HCT116 (cell line): ENCODE measurements around the gene CHST14. TPM values are rescaled to one million over a fixed set of nuclear protein-coding genes. Genes with fewer than 3 reads are reported as not detected.

Experiments
- ATAC-seq: fragments of 200-7000 bp; cut with Tn5 transposase; 2 replicates; pipeline ENCODE4 v1.9.1; 2020; ENCODE audit warnings: mild to moderate bottlenecking, moderate library complexity
- BruUV-seq: library from RNA; stranded (reverse); fragments of 400-500 nt; replicated peaks from 2 replicates; lab custom pipeline; 2021; lab: Mats Ljungman, UMichigan
- CTCF ChIA-PET: fragments of 300-600 bp; sonication (Branson Sonifier 250); formaldehyde crosslinking; loops from one replicate; lab custom pipeline; 2021; ENCODE audit warnings: antibody characterized with exemption; lab: Charles Lee
- POLR2A ChIA-PET: fragments of 300-600, 350-600 bp; sonication (Branson Sonifier 250); formaldehyde crosslinking; loops from one replicate; lab custom pipeline; 2021; ENCODE audit warnings: antibody characterized with exemption; lab: Charles Lee
- RAD21 ChIA-PET, 2 experiments: fragments of 300-600 bp; sonication (Branson Sonifier 250); formaldehyde crosslinking; loops; one replicate each; lab custom pipeline; 2023; ENCODE audit warnings: low total read pairs in 2 of 2; ENCODE audit not compliant: uncharacterized antibody in 2 of 2, unreplicated experiment in 2 of 2, low non-redundant PET in 1 of 2; lab: Charles Lee
- DNase-seq: peaks from one replicate; pipeline ENCODE4 v3.0.0-alpha.2; 2010; ENCODE audit warnings: low read depth, low spot score
- H2AFZ ChIP-seq: fragments of 200-600 bp; shearing (Covaris generic), sonication (generic); 2 replicates; pipeline ENCODE4 v1.6.1; 2017; ENCODE audit warnings: low read depth, mixed run types, mixed read lengths, antibody characterized with exemption, low read length; ENCODE audit not compliant: poor library complexity, severe bottlenecking
- H3K27ac ChIP-seq: 2 replicates; pipeline ENCODE4 v1.5.1; 2012; ENCODE audit warnings: low read depth, low read length
- H3K27me3 ChIP-seq: fragments of 200-600 bp; sonication (generic); 2 replicates; pipeline ENCODE4 v1.6.1; 2016; ENCODE audit warnings: mixed run types, low read length, mixed read lengths; ENCODE audit not compliant: insufficient read depth
- H3K36me3 ChIP-seq, 2 experiments: fragments of 200-500 bp in 1 of 2; fragments of 200-600 bp in 1 of 2; sonication (Bioruptor generic) in 1 of 2; sonication (generic) in 1 of 2; 2 replicates each; pipeline versions ENCODE4 v1.5.1 to v1.6.1; 2014 to 2016; ENCODE audit warnings: low read length in 2 of 2, inconsistent platforms in 1 of 2, mixed read lengths in 1 of 2, mixed run types in 1 of 2; ENCODE audit not compliant: insufficient read depth in 2 of 2, control insufficient read depth in 1 of 2
- H3K4me1 ChIP-seq, 2 experiments: fragments of 200-600 bp in 1 of 2; sonication (generic) in 1 of 2; 2 replicates each; pipeline versions ENCODE4 v1.5.1 to v1.6.1; 2012 to 2017; ENCODE audit warnings: low read length in 2 of 2, inconsistent platforms in 1 of 2, mild to moderate bottlenecking in 1 of 2, mixed read lengths in 1 of 2, mixed run types in 1 of 2, moderate library complexity in 1 of 2; ENCODE audit not compliant: insufficient read depth in 2 of 2, control insufficient read depth in 1 of 2
- H3K4me2 ChIP-seq: fragments of 200-600 bp; sonication (generic); 2 replicates; pipeline ENCODE4 v1.6.1; 2017; ENCODE audit warnings: mixed run types, low read length, mixed read lengths
- H3K4me3 ChIP-seq, 2 experiments: fragments of 200-600 bp in 1 of 2; sonication (generic) in 1 of 2; replicated peaks in 1 of 2; 2 replicates each; pipeline ENCODE4 v1.5.1; 2011 to 2016; ENCODE audit warnings: low read length in 2 of 2, control low read depth in 1 of 2, low read depth in 1 of 2, mild to moderate bottlenecking in 1 of 2, mixed read lengths in 1 of 2, mixed run types in 1 of 2
- H3K79me2 ChIP-seq: fragments of 200-600 bp; sonication (generic); 2 replicates; pipeline ENCODE4 v1.6.1; 2017; ENCODE audit warnings: mild to moderate bottlenecking, mixed run types, low read length, moderate library complexity, mixed read lengths; ENCODE audit not compliant: insufficient read depth
- H3K9ac ChIP-seq: fragments of 200-600 bp; sonication (generic); 2 replicates; pipeline ENCODE4 v1.6.1; 2016; ENCODE audit warnings: low read length, mixed read lengths
- H3K9me2 ChIP-seq: fragments of 200-600 bp; sonication (generic), shearing (Covaris generic); 2 replicates; pipeline ENCODE4 v1.6.1; 2017; ENCODE audit warnings: mixed run types, mild to moderate bottlenecking, moderate library complexity; ENCODE audit not compliant: insufficient read depth
- H3K9me3 ChIP-seq, 2 experiments: fragments of 200-500 bp in 1 of 2; fragments of 200-600 bp in 1 of 2; sonication (Bioruptor generic) in 1 of 2; sonication (generic) in 1 of 2; 2 replicates each; pipeline ENCODE4 v1.6.1; 2014 to 2017; ENCODE audit warnings: low read length in 2 of 2, mixed read lengths in 2 of 2, inconsistent platforms in 1 of 2, low read depth in 1 of 2, mild to moderate bottlenecking in 1 of 2, mixed run types in 1 of 2, moderate library complexity in 1 of 2; ENCODE audit not compliant: control insufficient read depth in 1 of 2, insufficient read depth in 1 of 2
- H4K20me1 ChIP-seq: fragments of 200-600 bp; sonication (generic), shearing (Covaris generic); 2 replicates; pipeline ENCODE4 v1.6.1; 2017; ENCODE audit warnings: mixed run types, mild to moderate bottlenecking, moderate library complexity; ENCODE audit not compliant: insufficient read depth
- EGR1 ChIP-seq: IDR thresholded peaks from 2 replicates; pipeline ENCODE4 v1.6.1; 2012; ENCODE audit warnings: low read depth
- ELF1 ChIP-seq: IDR thresholded peaks from 2 replicates; pipeline ENCODE4 v1.6.1; 2012; ENCODE audit warnings: low read depth, borderline replicate concordance
- EZH2 ChIP-seq: fragments of 200-600 bp; sonication (generic); IDR thresholded peaks from 2 replicates; pipeline ENCODE4 v1.6.1; 2017; ENCODE audit warnings: antibody characterized with exemption, mixed run types
- EZH2phosphoT487 ChIP-seq: fragments of 200-600 bp; IDR thresholded peaks from 2 replicates; pipeline ENCODE4 v1.6.1; 2018; ENCODE audit warnings: antibody characterized with exemption, borderline replicate concordance
- FOSL1 ChIP-seq: IDR thresholded peaks from 2 replicates; pipeline ENCODE4 v1.6.1; 2012; ENCODE audit warnings: low read depth
- JUND ChIP-seq: IDR thresholded peaks from 2 replicates; pipeline ENCODE4 v1.6.1; 2012
- POLR2AphosphoS5 ChIP-seq: IDR thresholded peaks from 2 replicates; pipeline ENCODE4 v1.6.1; 2011; ENCODE audit warnings: mild to moderate bottlenecking, low read depth, low read length, moderate library complexity
- RAD21 ChIP-seq: IDR thresholded peaks from 2 replicates; pipeline ENCODE4 v1.6.1; 2012; ENCODE audit warnings: low read depth, mild to moderate bottlenecking
- SIN3A ChIP-seq: IDR thresholded peaks from 2 replicates; pipeline ENCODE4 v1.6.1; 2012; ENCODE audit warnings: low read depth
- SP1 ChIP-seq: IDR thresholded peaks from 2 replicates; pipeline ENCODE4 v1.6.1; 2012; ENCODE audit warnings: low read depth
- SRF ChIP-seq: IDR thresholded peaks from 2 replicates; pipeline ENCODE4 v1.6.1; 2012; ENCODE audit warnings: low read depth
- TCF7L2 ChIP-seq: IDR thresholded peaks from 2 replicates; pipeline ENCODE4 v1.7.0; 2011; ENCODE audit warnings: borderline replicate concordance, inconsistent platforms; ENCODE audit not compliant: insufficient read depth, insufficient read length; ENCODE audit errors: extremely low read depth
- YY1 ChIP-seq: IDR thresholded peaks from 2 replicates; pipeline ENCODE4 v1.6.1; 2011; ENCODE audit warnings: low read length, low read depth, moderate library complexity, mild to moderate bottlenecking; ENCODE audit not compliant: insufficient replicate concordance; ENCODE audit errors: extremely low read depth
- ZFX ChIP-seq: fragments of 450-650 bp; IDR thresholded peaks from 2 replicates; pipeline ENCODE4 v1.6.1; 2017
- ZNF274 ChIP-seq: fragments of 200-500 bp; sonication (Bioruptor generic); IDR thresholded peaks from 2 replicates; pipeline ENCODE4 v1.6.1; 2014; ENCODE audit warnings: mild to moderate bottlenecking, low read depth, low read length, inconsistent platforms
- intact Hi-C: fragments of 100-400 bp; cut with micrococcal nuclease; formaldehyde crosslinking; loops from 2 replicates; pipeline ENCODE4 v1.10.0; 2022
- total RNA-seq: library from RNA; stranded (reverse); gene quantifications from one replicate; pipeline ENCODE4 v1.2.1, GENCODE V29; 2021; ENCODE audit not compliant: unreplicated experiment
- TF ChIP-seq, protein P1 (sequence below): IDR thresholded peaks from 2 replicates; pipeline ENCODE4 v1.6.1; 2012; ENCODE audit warnings: low read depth
- TF ChIP-seq, protein P2 (sequence below), 3 experiments: fragments of 200-600 bp in 1 of 3; sonication (generic) in 1 of 3; IDR thresholded peaks in 2 of 3; conservative IDR thresholded peaks in 1 of 3; 2 replicates each; pipeline ENCODE4 v1.5.1; 2012 to 2017; ENCODE audit warnings: low read depth in 2 of 3, low read length in 2 of 3, antibody characterized with exemption in 1 of 3, borderline replicate concordance in 1 of 3, control low read depth in 1 of 3, mild to moderate bottlenecking in 1 of 3, mixed read lengths in 1 of 3, mixed run types in 1 of 3, moderate library complexity in 1 of 3; ENCODE audit not compliant: insufficient read depth in 1 of 3
- TF ChIP-seq, protein P3 (sequence below): IDR thresholded peaks from 2 replicates; pipeline ENCODE4 v1.6.1; 2012
- TF ChIP-seq, protein P4 (sequence below): IDR thresholded peaks from 2 replicates; pipeline ENCODE4 v1.6.1; 2011; ENCODE audit warnings: mild to moderate bottlenecking, low read length, moderate library complexity; ENCODE audit not compliant: insufficient replicate concordance; ENCODE audit errors: extremely low read depth

Gene CHST14
- total RNA-seq, 1 experiment from 2014 or later, result 12.7 TPM

DNA sequence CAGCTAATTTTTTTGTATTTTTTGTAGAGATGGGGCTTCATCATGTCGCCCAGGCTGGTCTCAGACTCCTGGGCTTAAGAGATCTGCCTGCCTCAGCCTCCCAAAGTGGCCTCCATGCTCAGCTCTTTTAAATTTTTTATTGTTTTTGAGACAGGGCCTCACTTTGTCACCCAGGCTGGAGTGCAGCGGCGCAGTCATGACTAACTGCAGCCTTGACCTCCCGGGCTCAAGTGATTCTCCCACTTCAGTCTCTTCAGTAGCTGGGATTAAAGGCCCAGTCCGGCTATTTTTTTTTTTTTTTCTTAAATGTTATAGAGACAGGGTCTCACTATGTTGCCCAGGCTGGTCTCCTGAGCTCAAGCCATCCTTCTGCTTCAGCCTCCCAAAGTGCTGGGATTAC is 45.1 kb upstream of the CHST14 start:
- Histone ChIP-seq H3K4me3 (no peak overlapping the region), H3K27me3 (no peaks in the 10 kb centered on the region), H4K20me1 (no peaks in the 10 kb centered on the region), H3K79me2 (no peaks in the 10 kb centered on the region), H2AFZ (no peak overlapping the region), H3K4me2 (no peak overlapping the region), H3K9me3 (no peaks in the 10 kb centered on the region), H3K4me1 (peaks cover 13 to 24% of the 10 kb centered on the region in 2 experiments), H3K9me2 (no peaks in the 10 kb centered on the region), H3K27ac (no peak overlapping the region), H3K36me3 (no peaks in the 10 kb centered on the region), H3K9ac (no peak overlapping the region)
- ChIA-PET CTCF (no interaction called here), POLR2A (no interaction called here), RAD21 (interaction anchor here in 1 of 2 experiments (0.7 kb wide), 1 partner anchor 209 kb away, joined by 6 read pairs; no protein-coding TSS in a partner anchor)
- TF ChIP-seq RAD21, result no peak
- TF ChIP-seq POLR2AphosphoS5, result no peak
- TF ChIP-seq, protein P1, sequence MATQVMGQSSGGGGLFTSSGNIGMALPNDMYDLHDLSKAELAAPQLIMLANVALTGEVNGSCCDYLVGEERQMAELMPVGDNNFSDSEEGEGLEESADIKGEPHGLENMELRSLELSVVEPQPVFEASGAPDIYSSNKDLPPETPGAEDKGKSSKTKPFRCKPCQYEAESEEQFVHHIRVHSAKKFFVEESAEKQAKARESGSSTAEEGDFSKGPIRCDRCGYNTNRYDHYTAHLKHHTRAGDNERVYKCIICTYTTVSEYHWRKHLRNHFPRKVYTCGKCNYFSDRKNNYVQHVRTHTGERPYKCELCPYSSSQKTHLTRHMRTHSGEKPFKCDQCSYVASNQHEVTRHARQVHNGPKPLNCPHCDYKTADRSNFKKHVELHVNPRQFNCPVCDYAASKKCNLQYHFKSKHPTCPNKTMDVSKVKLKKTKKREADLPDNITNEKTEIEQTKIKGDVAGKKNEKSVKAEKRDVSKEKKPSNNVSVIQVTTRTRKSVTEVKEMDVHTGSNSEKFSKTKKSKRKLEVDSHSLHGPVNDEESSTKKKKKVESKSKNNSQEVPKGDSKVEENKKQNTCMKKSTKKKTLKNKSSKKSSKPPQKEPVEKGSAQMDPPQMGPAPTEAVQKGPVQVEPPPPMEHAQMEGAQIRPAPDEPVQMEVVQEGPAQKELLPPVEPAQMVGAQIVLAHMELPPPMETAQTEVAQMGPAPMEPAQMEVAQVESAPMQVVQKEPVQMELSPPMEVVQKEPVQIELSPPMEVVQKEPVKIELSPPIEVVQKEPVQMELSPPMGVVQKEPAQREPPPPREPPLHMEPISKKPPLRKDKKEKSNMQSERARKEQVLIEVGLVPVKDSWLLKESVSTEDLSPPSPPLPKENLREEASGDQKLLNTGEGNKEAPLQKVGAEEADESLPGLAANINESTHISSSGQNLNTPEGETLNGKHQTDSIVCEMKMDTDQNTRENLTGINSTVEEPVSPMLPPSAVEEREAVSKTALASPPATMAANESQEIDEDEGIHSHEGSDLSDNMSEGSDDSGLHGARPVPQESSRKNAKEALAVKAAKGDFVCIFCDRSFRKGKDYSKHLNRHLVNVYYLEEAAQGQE, result no peak
- no peak for TF ChIP-seq YY1
- no peak for TF ChIP-seq EZH2phosphoT487
- no peak for TF ChIP-seq SP1
- TF ChIP-seq, protein P2, sequence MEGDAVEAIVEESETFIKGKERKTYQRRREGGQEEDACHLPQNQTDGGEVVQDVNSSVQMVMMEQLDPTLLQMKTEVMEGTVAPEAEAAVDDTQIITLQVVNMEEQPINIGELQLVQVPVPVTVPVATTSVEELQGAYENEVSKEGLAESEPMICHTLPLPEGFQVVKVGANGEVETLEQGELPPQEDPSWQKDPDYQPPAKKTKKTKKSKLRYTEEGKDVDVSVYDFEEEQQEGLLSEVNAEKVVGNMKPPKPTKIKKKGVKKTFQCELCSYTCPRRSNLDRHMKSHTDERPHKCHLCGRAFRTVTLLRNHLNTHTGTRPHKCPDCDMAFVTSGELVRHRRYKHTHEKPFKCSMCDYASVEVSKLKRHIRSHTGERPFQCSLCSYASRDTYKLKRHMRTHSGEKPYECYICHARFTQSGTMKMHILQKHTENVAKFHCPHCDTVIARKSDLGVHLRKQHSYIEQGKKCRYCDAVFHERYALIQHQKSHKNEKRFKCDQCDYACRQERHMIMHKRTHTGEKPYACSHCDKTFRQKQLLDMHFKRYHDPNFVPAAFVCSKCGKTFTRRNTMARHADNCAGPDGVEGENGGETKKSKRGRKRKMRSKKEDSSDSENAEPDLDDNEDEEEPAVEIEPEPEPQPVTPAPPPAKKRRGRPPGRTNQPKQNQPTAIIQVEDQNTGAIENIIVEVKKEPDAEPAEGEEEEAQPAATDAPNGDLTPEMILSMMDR (IDR thresholded peaks at IDR 0.05 in 2 of 3, conservative IDR thresholded peaks at IDR 0.05 in 1 of 3; ENCODE audit: borderline replicate concordance in 1 of 3, insufficient read depth in 1 of 3, low read depth in 2 of 3, low read length in 2 of 3), result no peak
- TF ChIP-seq TCF7L2, result no peak
- TF ChIP-seq JUND, result no peak
- TF ChIP-seq FOSL1, result no peak
- no peak for TF ChIP-seq ZFX
- no peak for TF ChIP-seq SIN3A
- TF ChIP-seq ELF1, result no peak
- TF ChIP-seq SRF, result no peak
- TF ChIP-seq, protein P3, sequence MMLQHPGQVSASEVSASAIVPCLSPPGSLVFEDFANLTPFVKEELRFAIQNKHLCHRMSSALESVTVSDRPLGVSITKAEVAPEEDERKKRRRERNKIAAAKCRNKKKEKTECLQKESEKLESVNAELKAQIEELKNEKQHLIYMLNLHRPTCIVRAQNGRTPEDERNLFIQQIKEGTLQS, result no peak
- no peak for TF ChIP-seq EGR1
- TF ChIP-seq, protein P4, sequence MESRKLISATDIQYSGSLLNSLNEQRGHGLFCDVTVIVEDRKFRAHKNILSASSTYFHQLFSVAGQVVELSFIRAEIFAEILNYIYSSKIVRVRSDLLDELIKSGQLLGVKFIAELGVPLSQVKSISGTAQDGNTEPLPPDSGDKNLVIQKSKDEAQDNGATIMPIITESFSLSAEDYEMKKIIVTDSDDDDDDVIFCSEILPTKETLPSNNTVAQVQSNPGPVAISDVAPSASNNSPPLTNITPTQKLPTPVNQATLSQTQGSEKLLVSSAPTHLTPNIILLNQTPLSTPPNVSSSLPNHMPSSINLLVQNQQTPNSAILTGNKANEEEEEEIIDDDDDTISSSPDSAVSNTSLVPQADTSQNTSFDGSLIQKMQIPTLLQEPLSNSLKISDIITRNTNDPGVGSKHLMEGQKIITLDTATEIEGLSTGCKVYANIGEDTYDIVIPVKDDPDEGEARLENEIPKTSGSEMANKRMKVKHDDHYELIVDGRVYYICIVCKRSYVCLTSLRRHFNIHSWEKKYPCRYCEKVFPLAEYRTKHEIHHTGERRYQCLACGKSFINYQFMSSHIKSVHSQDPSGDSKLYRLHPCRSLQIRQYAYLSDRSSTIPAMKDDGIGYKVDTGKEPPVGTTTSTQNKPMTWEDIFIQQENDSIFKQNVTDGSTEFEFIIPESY, result no peak
- no peak for TF ChIP-seq ZNF274
- no peak for TF ChIP-seq EZH2
- no TSS peak for BruUV-seq
- DNase-seq (no peak), ATAC-seq (no peak)
- intact Hi-C loops, result no loop called here
